Stimulated activated CD8-positive, alpha-beta memory T cell treated with anti-CD3 and anti-CD28 coated beads, Interleukin-12 subunit alpha, Interleukin-12 subunit beta, amount 100 ng/mL, for 24 hours (primary cell): Measurements from ENCODE around the gene RNF150.
"Not testable (repeated sequence)": the region's sequence is repeated elsewhere in the genome, so short reads cannot be mapped to it uniquely, and the experiment has no call there.

Experiments
- DNase-seq: peaks from one replicate; pipeline ENCODE4 v3.0.0-alpha.2; 2020; ENCODE audit errors: extremely low read depth

Gene RNF150

DNA sequence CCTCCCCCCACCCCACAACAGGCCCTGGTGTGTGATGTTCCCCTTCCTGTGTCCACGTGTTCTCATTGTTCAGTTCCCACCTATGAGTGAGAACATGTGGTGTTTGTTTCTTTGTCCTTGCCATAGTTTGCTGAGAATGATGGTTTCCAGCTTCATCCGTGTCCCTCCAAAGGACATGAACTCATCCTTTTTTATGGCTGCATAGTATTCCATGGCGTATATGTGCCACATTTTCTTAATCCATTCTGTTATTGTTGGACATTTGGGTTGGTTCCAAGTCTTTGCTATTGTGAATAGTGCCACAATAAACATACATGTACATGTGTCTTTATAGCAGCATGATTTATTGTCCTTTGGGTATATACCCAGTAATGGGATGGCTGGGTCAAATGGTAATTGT lies 312.7 kb downstream of the RNF150 start:
- not testable (repeated sequence) for DNase-seq

DNA sequence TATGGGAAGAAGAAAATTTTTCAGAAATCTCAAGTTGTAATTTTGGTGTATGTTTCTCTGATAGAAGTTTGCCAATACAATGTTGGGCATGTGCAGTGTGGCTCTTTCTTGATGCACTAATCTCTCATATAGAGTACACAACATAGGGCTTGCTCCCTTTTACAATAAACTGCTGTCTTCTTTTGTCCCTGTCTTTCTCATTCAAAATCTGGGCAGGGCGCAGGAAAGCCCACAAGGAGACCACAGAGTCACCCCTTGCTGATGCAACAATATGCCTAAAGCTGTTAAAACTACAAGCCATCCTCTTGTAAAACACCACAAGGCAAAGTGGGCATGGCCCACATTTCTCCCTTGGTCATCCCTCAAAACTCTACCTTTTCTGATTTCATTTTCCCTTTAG lies 313.7 kb downstream of the RNF150 start:
- no peak for DNase-seq

DNA sequence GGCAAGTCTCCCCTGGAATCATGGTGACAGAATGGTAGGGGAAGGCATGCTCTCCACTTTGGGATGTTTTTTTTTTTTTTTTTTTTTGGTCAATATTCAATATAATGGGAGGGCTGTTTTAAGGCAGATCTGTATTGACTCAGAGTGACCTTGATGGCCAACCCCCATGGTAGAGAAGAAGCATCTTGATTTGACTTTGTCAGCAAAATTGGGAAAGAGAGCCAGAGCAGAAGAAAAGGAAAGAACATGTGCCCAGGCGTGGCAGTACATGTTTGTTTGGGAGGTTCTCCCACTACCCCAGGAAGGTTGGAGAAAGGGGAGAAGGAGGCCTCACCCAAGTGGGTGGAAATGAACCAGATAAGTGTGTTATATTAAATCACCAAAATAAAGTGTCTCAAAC lies 314.8 kb downstream of the RNF150 start:
- DNase-seq: no peak

DNA sequence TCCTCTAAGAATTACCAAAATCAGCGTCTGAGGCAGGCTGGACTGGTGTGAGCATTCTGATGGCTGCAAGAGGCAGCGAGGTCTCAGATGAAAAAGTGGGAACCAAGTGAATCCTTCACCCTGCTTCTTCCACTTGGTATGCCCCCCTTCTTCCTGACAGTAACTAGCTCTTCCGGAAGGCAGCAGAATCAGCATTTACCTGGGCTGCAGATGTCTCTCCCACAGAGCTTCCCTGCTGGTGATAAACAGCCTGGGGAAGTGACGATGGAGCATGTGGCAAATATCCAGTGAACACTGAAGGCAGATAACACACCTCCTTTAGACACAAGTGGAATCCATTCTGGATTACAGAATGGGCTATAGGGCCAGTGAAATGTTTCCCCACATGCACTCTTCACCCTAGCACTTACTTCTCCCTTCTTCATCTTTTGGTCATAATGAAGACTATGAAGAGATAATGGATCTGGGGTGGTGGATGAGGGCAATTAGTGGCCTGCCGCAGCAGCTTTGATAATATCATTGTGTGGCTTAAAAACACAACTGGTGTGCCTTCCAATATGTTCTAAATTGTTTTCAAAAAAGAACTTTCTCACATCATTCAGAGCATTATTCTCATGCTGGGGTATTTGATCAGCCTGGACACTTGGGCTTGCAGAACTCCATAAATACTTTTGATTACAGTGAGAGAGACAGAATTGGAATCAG lies 316.3 kb downstream of the RNF150 start:
- DNase-seq: no peak

DNA sequence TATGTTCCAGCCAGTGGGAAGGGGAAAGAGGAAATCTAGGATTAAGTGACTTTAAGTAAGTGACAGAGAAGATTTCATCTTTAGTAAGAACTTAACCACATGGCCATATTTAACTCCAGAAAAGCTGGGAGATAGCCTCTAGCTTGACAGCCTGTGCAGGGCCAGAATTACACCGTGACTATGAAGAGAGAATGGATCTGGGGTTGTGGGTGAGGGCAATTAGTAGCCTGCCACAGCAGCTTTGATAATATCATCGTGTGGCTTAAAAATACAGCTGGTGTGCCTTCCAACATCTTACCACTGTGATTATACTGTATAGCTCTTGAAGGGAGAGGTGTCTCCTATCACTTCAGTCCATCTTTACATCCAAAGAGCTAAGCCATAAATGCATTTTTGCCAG lies 319.5 kb downstream of the RNF150 start:
- DNase-seq: no peak

- DNase-seq: no peak
Measured at GRCh38 chr4:140812916-140813315, 320.4 kb downstream of the RNF150 start.

GRCh38 chr4:140811429-140811828 lies 321.8 kb downstream of the RNF150 start:
- no peak for DNase-seq

- DNase-seq: not testable (repeated sequence)
Measured at GRCh38 chr4:140810591-140811169, 322.6 kb downstream of the RNF150 start.
